Small intestine (tissue), 7 donors: ENCODE measurements around the gene MTA3. TPM values are rescaled to one million over a fixed set of nuclear protein-coding genes. Genes with fewer than 3 reads are reported as not detected.

Source experiments
- DNase-seq, 2 donors: peaks; one replicate each; pipeline versions ENCODE4 v3.0.0 to v3.0.0-alpha.2; 2013
- FAIRE-seq: peaks from 2 replicates; lab custom pipeline; 2012; peaks lifted over from hg19 to GRCh38; lab: Jason Lieb, UNC
- H3K27ac ChIP-seq, 3 donors: one replicate each; pipeline ENCODE4 v1.5.1; 2013; ENCODE audit warnings: low read length in 2 of 3, mild to moderate bottlenecking in 2 of 3, control low read depth in 1 of 3, inconsistent platforms in 1 of 3, low read depth in 1 of 3, moderate library complexity in 1 of 3
- H3K27me3 ChIP-seq, 3 donors: one replicate each; pipeline ENCODE4 v1.6.1; 2013; ENCODE audit warnings: low read length in 3 of 3, inconsistent platforms in 1 of 3; ENCODE audit not compliant: control insufficient read depth in 3 of 3, insufficient read depth in 3 of 3
- H3K36me3 ChIP-seq, 3 donors: one replicate each; pipeline ENCODE4 v1.6.1; 2013; ENCODE audit warnings: low read length in 3 of 3, inconsistent platforms in 1 of 3, low read depth in 1 of 3, mild to moderate bottlenecking in 1 of 3, moderate library complexity in 1 of 3; ENCODE audit not compliant: control insufficient read depth in 3 of 3, insufficient read depth in 2 of 3
- H3K4me1 ChIP-seq, 3 donors: one replicate each; pipeline ENCODE4 v1.6.1; 2013; ENCODE audit warnings: low read length in 2 of 3, inconsistent platforms in 1 of 3, low read depth in 1 of 3, mild to moderate bottlenecking in 1 of 3, moderate library complexity in 1 of 3; ENCODE audit not compliant: control insufficient read depth in 3 of 3, insufficient read depth in 2 of 3
- H3K4me3 ChIP-seq, 3 donors: one replicate each; pipeline ENCODE4 v1.5.1; 2013; ENCODE audit warnings: low read length in 3 of 3, control low read depth in 1 of 3, inconsistent platforms in 1 of 3, low read depth in 1 of 3, mild to moderate bottlenecking in 1 of 3, moderate library complexity in 1 of 3
- H3K9me3 ChIP-seq, 2 donors: one replicate each; pipeline ENCODE4 v1.6.1; 2013; ENCODE audit warnings: low read depth in 1 of 2, low read length in 1 of 2; ENCODE audit not compliant: control insufficient read depth in 2 of 2, insufficient read depth in 1 of 2
- WGBS, 3 donors: extraction: QIAGEN DNeasy Blood & Tissue Kit; methylation state at CpG; one replicate each; pipeline ENCODE4 v1.1.7; 2013; 5-methylcytosine and 5-hydroxymethylcytosine counted together
- polyA plus RNA-seq, 4 donors: library from polyadenylated mRNA; stranded (reverse) in 3 of 4; unstranded in 1 of 4; fragments of 200-250 nt in 3 of 4; fragments of 120-200 nt in 1 of 4; gene quantifications; one replicate each; pipeline versions ENCODE4 v1.2.1 to v1.2.3, GENCODE V29; 2013
- donor health status: healthy with polysubstance abuse.
- donor health status: control.
- donor health status: control.
- donor health status: Bipolar disorder and iron deficiency.
- donor health status: healthy.

Gene MTA3
- polyA plus RNA-seq, 4 donors = 16.6 to 41.1 (median 27.3) TPM

DNA sequence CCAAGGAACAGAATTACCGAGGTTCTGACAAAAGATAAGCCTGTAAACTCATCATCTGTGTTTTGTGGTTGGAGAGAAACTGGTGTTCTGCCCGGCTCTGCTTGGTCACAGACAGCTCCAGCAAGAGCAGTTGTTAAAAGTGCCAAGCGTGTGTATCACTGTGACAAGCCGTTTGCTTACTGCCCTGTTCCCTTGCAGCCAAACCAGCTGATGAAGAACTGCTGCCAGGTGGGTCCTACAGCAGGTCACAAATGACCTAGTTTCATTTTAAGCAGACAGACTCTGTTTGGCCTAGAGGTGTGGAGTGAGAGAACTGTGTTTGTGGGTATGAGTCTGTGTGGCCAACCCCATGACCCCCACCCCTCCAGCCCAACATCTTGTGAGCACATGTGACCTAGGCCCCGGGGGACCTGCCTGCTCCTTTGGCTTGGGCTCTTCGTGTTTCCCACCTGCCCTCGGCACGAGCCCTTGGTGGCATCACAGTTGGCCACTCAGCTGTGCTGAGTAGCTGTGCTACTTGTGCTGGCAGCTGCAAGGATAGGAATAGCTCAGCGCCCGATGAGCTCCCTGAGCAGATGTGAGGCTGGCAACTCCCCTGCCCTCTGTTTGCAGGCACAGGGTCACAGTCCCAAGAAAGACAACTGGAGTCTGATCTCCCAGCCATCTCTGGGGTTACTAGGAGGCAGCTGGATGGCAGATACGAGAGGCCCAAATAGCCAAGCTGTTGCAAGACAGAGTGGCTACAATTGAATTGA lies 185.8 kb downstream of the MTA3 start:
- DNase-seq (no peak), FAIRE-seq (no peak)
- Histone ChIP-seq H3K4me1 (no peaks in the 10 kb centered on the region), H3K9me3 (no peaks in the 10 kb centered on the region), H3K27ac (no peak overlapping the region), H3K4me3 (no peak overlapping the region), H3K36me3 (peaks cover 0 to 28% (median 2%) of the 10 kb centered on the region in 3 donors), H3K27me3 (no peaks in the 10 kb centered on the region)
- 18 to 64% (median 40%) methylated on average over 11 of the region's 11 CpGs for WGBS, 3 donors

DNA sequence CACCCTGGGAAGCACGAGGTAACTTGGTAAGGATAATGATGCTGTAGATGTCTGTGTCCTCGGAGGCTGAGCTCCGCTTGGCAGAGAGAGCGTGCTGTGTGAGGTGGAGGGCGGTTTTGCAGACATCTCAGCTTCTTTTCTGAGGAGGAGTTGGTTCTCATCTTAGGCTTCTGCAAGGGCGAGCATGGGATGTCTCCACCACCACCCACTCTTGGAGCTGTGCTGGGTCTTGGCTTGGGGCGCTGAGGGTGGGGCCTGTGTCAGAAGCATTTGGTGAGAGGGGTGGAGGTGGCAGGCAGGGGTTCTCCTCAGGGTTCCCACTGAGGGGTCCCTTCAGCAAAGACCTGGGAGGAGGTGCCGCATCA lies 186.3 kb downstream of the MTA3 start:
- FAIRE-seq (no peak), DNase-seq (no peak)
- H3K9me3 ChIP-seq = no peaks in the 10 kb centered on the region
- H3K27ac ChIP-seq = no peak overlapping the region
- no peak overlapping the region for H3K4me3 ChIP-seq
- peaks cover 0 to 28% (median 2%) of the 10 kb centered on the region in 3 donors for H3K36me3 ChIP-seq
- no peaks in the 10 kb centered on the region for H3K27me3 ChIP-seq
- no peaks in the 10 kb centered on the region for H3K4me1 ChIP-seq
- WGBS, 3 donors = 74 to 80% (median 79%) methylated on average over 8 of the region's 8 CpGs

DNA sequence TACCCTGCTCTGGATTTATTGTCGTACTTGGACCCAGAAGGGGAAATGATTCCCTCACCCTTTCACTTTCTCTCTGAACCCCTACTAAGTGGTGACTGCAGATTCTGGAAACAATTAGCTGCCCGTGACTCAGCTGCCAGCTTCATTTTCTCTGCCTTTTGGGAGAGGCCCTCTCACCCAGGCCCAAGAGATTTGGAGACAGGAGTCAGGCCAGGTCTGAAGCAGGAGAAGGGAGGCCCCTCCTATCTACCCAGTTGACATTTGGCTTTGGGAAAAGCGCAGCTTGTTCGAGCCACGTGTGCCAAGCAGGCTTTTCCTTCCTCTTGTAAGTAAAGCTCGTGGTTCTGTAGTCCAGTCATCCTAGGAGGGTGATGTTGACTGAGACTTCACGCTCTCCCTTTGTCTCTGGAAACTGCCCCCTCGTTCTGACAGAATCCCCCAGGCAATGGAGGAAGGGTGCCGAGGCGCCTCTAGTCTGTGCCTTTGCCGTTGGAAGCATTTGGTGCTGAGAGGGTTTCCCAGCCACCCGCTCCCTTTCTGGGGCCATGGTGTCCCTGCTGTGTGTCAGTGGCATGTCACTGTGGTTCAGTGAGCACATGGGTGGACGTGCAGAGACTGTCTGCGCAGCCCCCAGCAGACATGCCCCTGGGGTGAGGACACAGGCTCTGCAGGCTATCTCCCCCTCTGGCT lies 186.9 kb downstream of the MTA3 start:
- peak in 1 of 2 donors; percentile 20 for DNase-seq

DNA sequence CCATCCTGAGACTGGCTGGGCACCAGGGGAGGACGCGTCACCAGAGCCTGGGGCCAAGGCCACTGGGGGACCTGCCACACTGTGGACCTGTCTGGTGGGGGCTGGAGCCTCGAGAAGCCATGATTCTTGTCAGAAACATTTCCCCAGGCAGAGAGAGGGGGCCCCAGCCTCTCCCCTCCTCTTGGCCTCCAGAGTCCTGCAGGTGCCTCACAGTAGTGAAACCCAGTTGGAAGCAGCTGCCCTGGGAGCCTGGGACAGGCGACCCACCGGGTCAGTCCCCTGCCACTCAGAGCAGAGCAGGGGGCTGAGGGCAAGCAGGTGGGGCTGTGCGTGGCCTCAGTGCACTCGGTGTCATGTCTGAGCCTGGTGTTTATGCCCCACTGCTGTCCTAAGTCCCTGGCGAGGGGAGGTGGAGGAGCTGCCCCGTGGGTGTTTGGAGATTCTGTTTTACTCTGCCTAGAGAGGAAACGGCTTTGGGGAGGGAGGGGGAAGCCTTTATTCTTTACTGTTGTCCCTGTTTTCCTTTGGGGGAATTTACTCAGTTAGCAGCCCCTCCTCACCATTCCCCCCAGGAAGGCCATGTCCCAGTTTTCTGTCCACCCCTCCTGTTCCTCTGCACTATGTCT lies 187.8 kb downstream of the MTA3 start:
- peaks cover 0 to 28% (median 2%) of the 10 kb centered on the region in 3 donors for H3K36me3 ChIP-seq
- FAIRE-seq = no peak
- DNase-seq = no peak

More for the DNA sequence above, 186.9 kb downstream of the MTA3 start:
- Histone ChIP-seq H3K9me3 (no peaks in the 10 kb centered on the region), H3K4me1 (no peaks in the 10 kb centered on the region), H3K27ac (no peak overlapping the region), H3K4me3 (no peak overlapping the region), H3K36me3 (peaks cover 0 to 28% (median 2%) of the 10 kb centered on the region in 3 donors), H3K27me3 (no peaks in the 10 kb centered on the region)
- FAIRE-seq = no peak
- WGBS, 3 donors = 78 to 81% (median 79%) methylated on average over 14 of the region's 14 CpGs

DNA sequence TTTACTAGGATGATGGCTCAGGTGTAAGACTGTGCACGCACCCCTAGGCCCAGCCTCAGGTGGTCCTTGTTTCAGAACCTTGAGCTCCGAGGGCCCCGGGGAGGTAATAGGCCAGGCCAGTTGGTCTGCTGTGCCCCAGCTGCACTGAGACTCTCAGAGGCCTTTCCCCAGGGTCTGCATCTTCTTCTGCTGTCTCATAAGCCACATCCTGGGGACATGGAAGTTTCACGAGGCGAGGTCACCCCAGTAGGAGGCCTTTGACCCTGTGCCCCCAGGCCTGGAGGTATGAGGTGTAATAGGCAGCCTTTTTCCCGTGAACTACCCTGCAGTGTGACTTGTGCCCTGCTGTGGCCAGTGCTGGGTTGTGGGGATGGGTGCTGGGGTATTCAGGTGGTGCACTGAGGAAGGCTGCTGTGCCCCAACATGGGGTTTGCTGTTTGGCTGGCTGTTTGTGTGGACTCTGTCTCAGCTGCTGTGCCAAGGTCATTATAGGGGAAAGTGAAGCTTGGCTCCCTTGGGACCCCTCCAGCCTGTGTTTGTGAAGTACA lies 188.6 kb downstream of the MTA3 start:
- FAIRE-seq (no peak), DNase-seq (no peak)
- H3K36me3 ChIP-seq = peaks cover 0 to 26% (median 0%) of the 10 kb centered on the region in 3 donors
- 80 to 90% (median 85%) methylated on average over 6 of the region's 6 CpGs for WGBS, 3 donors
- H3K27me3 ChIP-seq = no peaks in the 10 kb centered on the region
- no peaks in the 10 kb centered on the region for H3K9me3 ChIP-seq
- H3K4me1 ChIP-seq = no peaks in the 10 kb centered on the region
- H3K27ac ChIP-seq = no peak overlapping the region
- no peak overlapping the region for H3K4me3 ChIP-seq

More for the DNA sequence above, 187.8 kb downstream of the MTA3 start:
- Histone ChIP-seq H3K4me3 (no peak overlapping the region), H3K27me3 (no peaks in the 10 kb centered on the region), H3K4me1 (no peaks in the 10 kb centered on the region), H3K9me3 (no peaks in the 10 kb centered on the region), H3K27ac (no peak overlapping the region)
- 81 to 84% (median 84%) methylated on average over 10 of the region's 10 CpGs for WGBS, 3 donors

DNA sequence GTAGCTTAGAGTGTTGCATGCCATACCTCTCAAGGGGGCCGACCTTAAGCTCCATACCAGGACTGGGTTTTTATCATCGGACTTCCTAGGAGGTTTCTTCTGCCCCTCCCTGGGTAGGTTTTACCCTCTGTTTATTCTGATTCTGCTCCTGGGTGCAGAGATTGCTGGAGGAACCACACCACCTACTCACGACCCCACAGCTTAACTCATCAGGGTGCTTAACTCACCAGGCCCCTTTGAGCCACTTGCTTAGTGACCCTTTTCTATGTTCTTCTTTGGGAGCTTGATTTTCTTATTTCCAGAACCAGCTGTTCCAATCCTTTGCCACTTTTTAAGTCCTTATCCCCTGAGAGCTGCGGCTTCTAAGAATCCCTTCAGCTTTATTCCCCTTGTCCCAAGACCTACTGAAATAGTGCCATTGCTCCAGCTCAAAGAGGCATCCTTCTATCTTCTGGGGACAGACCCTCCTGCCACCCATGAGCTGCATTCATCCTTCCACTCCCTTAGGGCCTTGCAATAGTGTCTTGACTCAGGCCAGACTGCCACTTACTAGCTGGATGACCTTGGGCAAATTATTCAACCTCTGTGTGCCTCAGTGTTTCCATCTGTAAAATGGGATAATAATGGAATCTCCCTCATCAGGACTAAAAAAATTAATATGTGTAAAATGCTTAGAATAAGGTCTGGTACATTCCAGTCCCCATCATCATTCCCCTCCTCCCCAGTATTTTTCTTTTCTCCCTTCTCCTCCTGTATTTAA lies 189.7 kb downstream of the MTA3 start:
- H3K27ac ChIP-seq = no peak overlapping the region
- DNase-seq (no peak), FAIRE-seq (no peak)
- H3K4me3 ChIP-seq = no peak overlapping the region
- no peaks in the 10 kb centered on the region for H3K4me1 ChIP-seq
- peaks cover 0 to 28% (median 0%) of the 10 kb centered on the region in 3 donors for H3K36me3 ChIP-seq
- H3K9me3 ChIP-seq = no peaks in the 10 kb centered on the region
- no peaks in the 10 kb centered on the region for H3K27me3 ChIP-seq
- WGBS, 3 donors = 77 to 89% (median 84%) methylated on average over 4 of the region's 4 CpGs

DNA sequence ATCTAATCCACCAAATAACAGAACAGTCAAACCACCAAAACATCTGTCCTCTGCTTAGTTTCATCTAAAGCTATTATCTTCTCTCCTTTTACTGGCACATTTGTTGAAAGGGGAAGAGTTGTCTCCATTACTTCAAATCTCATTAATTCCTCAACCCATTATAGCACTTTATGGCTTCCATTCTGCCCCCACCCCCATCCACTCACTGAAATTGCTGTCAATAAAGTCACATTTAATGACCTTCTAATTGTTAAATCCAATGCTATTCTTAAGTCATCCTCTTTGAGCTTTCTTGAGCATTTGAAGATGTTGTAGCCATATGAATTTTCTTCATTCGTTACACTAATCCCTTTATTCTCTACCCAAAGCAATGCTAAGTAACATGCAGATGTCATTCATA lies 190.3 kb downstream of the MTA3 start:
- Histone ChIP-seq H3K4me1 (no peaks in the 10 kb centered on the region), H3K27me3 (no peaks in the 10 kb centered on the region), H3K36me3 (peaks cover 0 to 26% (median 0%) of the 10 kb centered on the region in 3 donors), H3K27ac (no peak overlapping the region), H3K4me3 (no peak overlapping the region), H3K9me3 (no peaks in the 10 kb centered on the region)
- FAIRE-seq (no peak), DNase-seq (no peak)
- 92 to 100% (median 97%) methylated on average over 1 of the region's 1 CpG for WGBS, 3 donors

DNA sequence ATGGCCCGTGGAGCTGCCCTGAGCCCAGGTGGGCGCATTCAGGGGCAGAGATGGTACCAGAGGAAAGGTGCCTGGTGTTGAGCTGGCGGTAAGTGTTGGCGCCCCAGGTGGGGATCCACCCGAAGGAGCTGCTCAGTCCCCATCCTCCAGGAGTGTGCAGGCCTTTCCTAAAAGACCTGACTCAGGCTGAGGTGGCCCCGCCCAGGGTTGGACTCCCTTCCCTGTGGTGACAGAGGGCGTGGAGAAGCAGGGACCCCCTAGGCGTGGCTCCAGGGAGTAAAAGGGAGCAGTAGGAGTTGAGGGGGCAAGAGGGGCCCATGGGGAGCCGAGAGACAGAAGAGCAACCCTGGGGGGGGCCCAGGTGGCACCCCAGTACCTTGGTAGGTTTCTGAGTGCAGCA lies 193.1 kb downstream of the MTA3 start:
- Histone ChIP-seq H3K36me3 (peaks cover 0 to 24% (median 0%) of the 10 kb centered on the region in 3 donors), H3K9me3 (no peaks in the 10 kb centered on the region), H3K4me3 (no peak overlapping the region), H3K27ac (no peak overlapping the region), H3K27me3 (no peaks in the 10 kb centered on the region), H3K4me1 (no peaks in the 10 kb centered on the region)
- FAIRE-seq (no peak), DNase-seq (no peak)
- 78 to 86% (median 82%) methylated on average over 9 of the region's 9 CpGs for WGBS, 3 donors
